CD14-positive monocyte (primary cell): ENCODE results near the gene FAM221B. TPM values are rescaled to one million over a fixed set of nuclear protein-coding genes. Genes with fewer than 3 reads are reported as not detected.

Experiments
- DNase-seq, 3 donors: peaks; one replicate each; pipeline ENCODE4 v3.0.0-alpha.2; 2011 to 2022
- H2AFZ ChIP-seq: 2 replicates; pipeline ENCODE4 v1.6.0; 2012; ENCODE audit warnings: mild to moderate bottlenecking, low read depth, low read length, inconsistent platforms; ENCODE audit not compliant: insufficient read depth, poor library complexity, severe bottlenecking
- H3K27ac ChIP-seq, 2 donors: 1 replicate in 1 of 2; 2 replicates in 1 of 2; pipeline ENCODE4 v1.5.1; 2012 to 2013; ENCODE audit warnings: low read length in 2 of 2, control low read depth in 1 of 2, inconsistent platforms in 1 of 2, low read depth in 1 of 2, mild to moderate bottlenecking in 1 of 2
- H3K27me3 ChIP-seq, 2 donors: one replicate each; pipeline versions ENCODE4 v1.6.0 to v1.6.1; 2011 to 2013; ENCODE audit warnings: low read length in 2 of 2; ENCODE audit not compliant: control insufficient read depth in 2 of 2, insufficient read depth in 2 of 2
- H3K36me3 ChIP-seq, 2 donors: replicated peaks in 1 of 2; 1 replicate in 1 of 2; 2 replicates in 1 of 2; pipeline versions ENCODE4 v1.5.1 to v1.6.1; 2012 to 2013; ENCODE audit warnings: low read length in 2 of 2, control low read depth in 1 of 2, inconsistent platforms in 1 of 2, mild to moderate bottlenecking in 1 of 2; ENCODE audit not compliant: insufficient read depth in 2 of 2, control insufficient read depth in 1 of 2
- H3K4me1 ChIP-seq, 2 donors: 1 replicate in 1 of 2; 2 replicates in 1 of 2; pipeline versions ENCODE4 v1.5.1 to v1.6.1; 2012 to 2013; ENCODE audit warnings: low read length in 2 of 2, control low read depth in 1 of 2, inconsistent platforms in 1 of 2, mild to moderate bottlenecking in 1 of 2, moderate library complexity in 1 of 2; ENCODE audit not compliant: insufficient read depth in 2 of 2, control insufficient read depth in 1 of 2
- H3K4me2 ChIP-seq: replicated peaks from 2 replicates; pipeline ENCODE3; 2012; ENCODE audit warnings: low read length, moderate library complexity, mild to moderate bottlenecking; ENCODE audit not compliant: poor library complexity, severe bottlenecking; ENCODE audit errors: extremely low read depth
- H3K4me3 ChIP-seq, 3 experiments: fragments of 200-600 bp in 1 of 3; sonication (generic) in 1 of 3; replicated peaks in 1 of 3; 1 replicate in 2 of 3; 2 replicates in 1 of 3; pipeline ENCODE4 v1.5.1; 2011 to 2013; ENCODE audit warnings: low read length in 3 of 3, mild to moderate bottlenecking in 3 of 3, control low read depth in 2 of 3, low read depth in 2 of 3, inconsistent platforms in 1 of 3, moderate library complexity in 1 of 3
- H3K79me2 ChIP-seq: 2 replicates; pipeline ENCODE4 v1.6.0; 2012; ENCODE audit warnings: mild to moderate bottlenecking, control low read depth, inconsistent platforms, low read length, moderate library complexity; ENCODE audit not compliant: insufficient read depth
- H3K9ac ChIP-seq: 2 replicates; pipeline ENCODE4 v1.6.0; 2017; ENCODE audit warnings: low read length, mild to moderate bottlenecking; ENCODE audit not compliant: insufficient read depth, poor library complexity, severe bottlenecking
- H3K9me3 ChIP-seq, 2 donors: replicated peaks in 1 of 2; 1 replicate in 1 of 2; 2 replicates in 1 of 2; pipeline versions ENCODE4 v1.5.1 to v1.6.1; 2012 to 2013; ENCODE audit warnings: low read length in 2 of 2, control low read depth in 1 of 2; ENCODE audit not compliant: control insufficient read depth in 1 of 2, insufficient read depth in 1 of 2
- H4K20me1 ChIP-seq: 2 replicates; pipeline ENCODE4 v1.6.0; 2012; ENCODE audit warnings: mild to moderate bottlenecking, low read length, control low read depth, moderate library complexity; ENCODE audit not compliant: insufficient read depth
- H3K27ac Mint-ChIP-seq, 7 donors: one replicate each; pipeline ENCODE4 v1.8.0; 2020; ENCODE audit warnings: mild to moderate bottlenecking in 7 of 7, mixed read lengths in 7 of 7, moderate library complexity in 6 of 7, inconsistent platforms in 2 of 7
- H3K27me3 Mint-ChIP-seq, 3 donors: one replicate each; pipeline ENCODE4 v1.8.0; 2021 to 2022; ENCODE audit warnings: low read depth in 3 of 3, mild to moderate bottlenecking in 3 of 3, mixed read lengths in 3 of 3, moderate library complexity in 3 of 3, inconsistent platforms in 1 of 3
- H3K36me3 Mint-ChIP-seq, 2 donors: one replicate each; pipeline ENCODE4 v1.8.0; 2020; ENCODE audit warnings: mixed read lengths in 2 of 2, inconsistent platforms in 1 of 2, mild to moderate bottlenecking in 1 of 2
- H3K4me1 Mint-ChIP-seq: one replicate; pipeline ENCODE4 v1.8.0; 2020; ENCODE audit warnings: mild to moderate bottlenecking, mixed read lengths
- H3K4me3 Mint-ChIP-seq, 2 donors: one replicate each; pipeline ENCODE4 v1.8.0; 2020; ENCODE audit warnings: mild to moderate bottlenecking in 2 of 2, mixed read lengths in 2 of 2, moderate library complexity in 1 of 2
- H3K9me3 Mint-ChIP-seq, 7 donors: one replicate each; pipeline ENCODE4 v1.8.0; 2020 to 2022; ENCODE audit warnings: mixed read lengths in 7 of 7, mild to moderate bottlenecking in 6 of 7, moderate library complexity in 6 of 7, inconsistent platforms in 2 of 7
- CTCF ChIP-seq: fragments of 200-600 bp; IDR thresholded peaks from one replicate; pipeline ENCODE4 v1.8.0; 2022; ENCODE audit warnings: antibody characterized with exemption, mild to moderate bottlenecking
- WGBS: methylation state at CpG from one replicate; pipeline ENCODE4 v1.1.5; 2013; ENCODE audit warnings: missing lambda C conversion rate; ENCODE audit not compliant: insufficient coverage; 5-methylcytosine and 5-hydroxymethylcytosine counted together
- intact Hi-C, 2 donors: fragments of 100-400 bp; cut with micrococcal nuclease; formaldehyde crosslinking; loops; one replicate each; pipeline versions ENCODE4 v1.15.0 to v1.15.1; 2023
- polyA plus RNA-seq, 3 donors: library from polyadenylated mRNA; depleted of rRNA in 1 of 3; unstranded in 2 of 3; stranded (reverse) in 1 of 3; fragments of 300-500 nt in 2 of 3; fragments of >200 nt in 1 of 3; fragmentation: Illumina TruSeq in 2 of 3; gene quantifications; 1 replicate in 2 of 3; 2 replicates in 1 of 3; pipeline ENCODE4 v1.2.3, GENCODE V29; 2012 to 2021

FAM221B gene
- polyA plus RNA-seq, 3 donors: 0.05 to 0.63 TPM; not detected in 1

- Histone ChIP-seq H3K79me2 (no peaks in the 10 kb centered on the region), H4K20me1 (no peaks in the 10 kb centered on the region), H3K9ac (no peak overlapping the region), H3K9me3 (no peaks in the 10 kb centered on the region), H3K4me2 (no peak overlapping the region), H3K4me3 (no peak overlapping the region), H3K4me1 (no peaks in the 10 kb centered on the region), H3K27me3 (no peaks in the 10 kb centered on the region), H3K27ac (no peak overlapping the region), H2AFZ (no peak overlapping the region), H3K36me3 (no peaks in the 10 kb centered on the region)
- H3K27me3 Mint-ChIP-seq: peaks cover 2 to 8% (median 3%) of the 10 kb centered on the region in 3 donors
- WGBS: 100% methylated on average over 2 of the region's 7 CpGs
- peaks cover 3% of the 10 kb centered on the region for H3K4me1 Mint-ChIP-seq
- H3K9me3 Mint-ChIP-seq: no peaks in the 10 kb centered on the region
- H3K27ac Mint-ChIP-seq: no peak overlapping the region
- no peaks in the 10 kb centered on the region for H3K36me3 Mint-ChIP-seq
- intact Hi-C loops: no loop called here
- H3K4me3 Mint-ChIP-seq: no peak overlapping the region
- DNase-seq: no peak
- no peak for TF ChIP-seq CTCF
Observed at GRCh38 chr9:35800530-35800929, 28.0 kb downstream of the FAM221B start.

GRCh38 chr9:35798658-35799374 lies 29.7 kb downstream of the FAM221B start:
- Histone ChIP-seq H4K20me1 (no peaks in the 10 kb centered on the region), H3K9ac (no peak overlapping the region), H2AFZ (no peak overlapping the region), H3K9me3 (no peaks in the 10 kb centered on the region), H3K4me2 (no peak overlapping the region), H3K4me1 (no peaks in the 10 kb centered on the region), H3K4me3 (no peak overlapping the region), H3K27ac (no peak overlapping the region), H3K27me3 (no peaks in the 10 kb centered on the region), H3K79me2 (no peaks in the 10 kb centered on the region), H3K36me3 (no peaks in the 10 kb centered on the region)
- DNase-seq: peak in 1 of 3 donors; percentile 35
- Mint-ChIP-seq H3K27me3 (peaks cover 2 to 6% (median 3%) of the 10 kb centered on the region in 3 donors), H3K27ac (peak overlapping the region in 1 of 7 donors; percentile 51), H3K36me3 (no peaks in the 10 kb centered on the region), H3K4me3 (no peak overlapping the region), H3K9me3 (no peaks in the 10 kb centered on the region), H3K4me1 (peaks cover 6% of the 10 kb centered on the region)
- no peak for TF ChIP-seq CTCF
- WGBS: 81% methylated on average over 3 of the region's 4 CpGs
- intact Hi-C loops: no loop called here
